Panc1 (cell line): ENCODE results near the gene C3orf22. TPM values are rescaled to one million over a fixed set of nuclear protein-coding genes. Genes with fewer than 3 reads are reported as not detected.

Experiments
- ATAC-seq: fragments of 200-7000 bp; cut with Tn5 transposase; 2 replicates; pipeline ENCODE4 v1.9.1; 2020; ENCODE audit warnings: mild to moderate bottlenecking, moderate library complexity
- BruUV-seq: library from RNA; stranded (reverse); fragments of 400-500 nt; replicated peaks from 2 replicates; lab custom pipeline; 2021; lab: Mats Ljungman, UMichigan
- CTCF ChIA-PET: fragments of 300-600 bp; sonication (Branson Sonifier 250); formaldehyde crosslinking; loops from one replicate; lab custom pipeline; 2022; ENCODE audit warnings: antibody characterized with exemption; lab: Charles Lee
- POLR2A ChIA-PET: fragments of 300-600 bp; sonication (Branson Sonifier 250); formaldehyde crosslinking; loops from one replicate; lab custom pipeline; 2022; ENCODE audit warnings: antibody characterized with exemption; lab: Charles Lee
- DNase-seq: peaks from one replicate; pipeline ENCODE4 v3.0.0-alpha.2; 2010; ENCODE audit warnings: low read depth, low spot score
- H3K27ac ChIP-seq: 2 replicates; pipeline ENCODE4 v1.5.1; 2011; ENCODE audit warnings: mild to moderate bottlenecking, low read length, inconsistent platforms
- H3K27me3 ChIP-seq: fragments of 200-500 bp; sonication (Bioruptor generic); 2 replicates; pipeline ENCODE4 v1.6.0; 2014; ENCODE audit warnings: low read length, inconsistent platforms; ENCODE audit not compliant: control insufficient read depth, insufficient read depth
- H3K36me3 ChIP-seq: fragments of 200-500 bp; sonication (Bioruptor generic); 2 replicates; pipeline ENCODE4 v1.5.1; 2014; ENCODE audit warnings: inconsistent platforms, mild to moderate bottlenecking, low read length, moderate library complexity; ENCODE audit not compliant: control insufficient read depth, insufficient read depth
- H3K4me1 ChIP-seq: 2 replicates; pipeline ENCODE4 v1.5.1; 2011; ENCODE audit warnings: inconsistent platforms, mild to moderate bottlenecking, low read length, moderate library complexity; ENCODE audit not compliant: control insufficient read depth, insufficient read depth
- H3K4me3 ChIP-seq, 2 experiments: 2 replicates each; pipeline ENCODE4 v1.5.1; 2011 to 2012; ENCODE audit warnings: low read depth in 2 of 2, low read length in 2 of 2, mild to moderate bottlenecking in 2 of 2, inconsistent platforms in 1 of 2, moderate library complexity in 1 of 2
- H3K9me3 ChIP-seq: fragments of 200-500 bp; sonication (Bioruptor generic); 2 replicates; pipeline ENCODE4 v1.5.1; 2014; ENCODE audit warnings: low read depth, mild to moderate bottlenecking, inconsistent platforms, low read length, moderate library complexity; ENCODE audit not compliant: control insufficient read depth, insufficient read depth
- POLR2AphosphoS5 ChIP-seq: IDR thresholded peaks from 2 replicates; pipeline ENCODE4 v1.6.1; 2012; ENCODE audit warnings: mild to moderate bottlenecking, low read depth, low read length, moderate library complexity
- REST ChIP-seq, 2 experiments: IDR thresholded peaks; 2 replicates each; pipeline ENCODE4 v1.6.1; 2011 to 2012; ENCODE audit warnings: low read depth in 2 of 2, control low read depth in 1 of 2, low read length in 1 of 2, mild to moderate bottlenecking in 1 of 2, moderate library complexity in 1 of 2; ENCODE audit not compliant: insufficient read depth in 1 of 2
- SIN3A ChIP-seq: IDR thresholded peaks from 2 replicates; pipeline ENCODE4 v1.6.1; 2012; ENCODE audit warnings: low read depth, mild to moderate bottlenecking, low read length, moderate library complexity, borderline replicate concordance; ENCODE audit not compliant: insufficient read depth
- TCF7L2 ChIP-seq: IDR thresholded peaks from 2 replicates; pipeline ENCODE4 v1.6.1; 2011; ENCODE audit warnings: mild to moderate bottlenecking, low read depth, low read length, inconsistent platforms
- in situ Hi-C: cut with HindIII; loops from 2 replicates; pipeline ENCODE4 v1.10.0; 2016; ENCODE audit warnings: low sequenced_read_pairs, low pct_unique_long_range_greater_than_20kb
- intact Hi-C: fragments of 100-400 bp; cut with micrococcal nuclease; formaldehyde crosslinking; loops from one replicate; pipeline ENCODE4 v1.10.0; 2022; ENCODE audit not compliant: unreplicated experiment
- total RNA-seq: library from RNA; stranded (reverse); gene quantifications from one replicate; pipeline ENCODE4 v1.2.1, GENCODE V29; 2021; ENCODE audit not compliant: unreplicated experiment
- TF ChIP-seq, protein P1 (sequence below): fragments of 450-650 bp; IDR thresholded peaks from 2 replicates; pipeline ENCODE4 v1.5.1; 2017; ENCODE audit warnings: mild to moderate bottlenecking

Gene C3orf22
- total RNA-seq, 1 experiment from 2014 or later, result not detected

GRCh38 chr3:126548556-126549466 is 9.9 kb downstream of the C3orf22 start:
- no peaks in the 10 kb centered on the region; the same call in 1 of the 2 replicates for H3K27me3 ChIP-seq
- ATAC-seq, result peak; percentile 17; the same call in 1 of the 2 replicates
- DNase-seq, result no peak
- POLR2A ChIA-PET, result interaction anchor here (0.6 kb wide), 1 partner anchor 818 kb away, joined by 4 read pairs; no protein-coding TSS in a partner anchor
- no peaks in the 10 kb centered on the region for H3K9me3 ChIP-seq
- no peak overlapping the region for H3K27ac ChIP-seq
- in situ Hi-C loops, result no loop called here
- no TSS peak for BruUV-seq
- H3K36me3 ChIP-seq, result no peaks in the 10 kb centered on the region
- H3K4me3 ChIP-seq, result no peak overlapping the region
- no peaks in the 10 kb centered on the region for H3K4me1 ChIP-seq
- CTCF ChIA-PET, result no interaction called here
- TF ChIP-seq, protein P1, sequence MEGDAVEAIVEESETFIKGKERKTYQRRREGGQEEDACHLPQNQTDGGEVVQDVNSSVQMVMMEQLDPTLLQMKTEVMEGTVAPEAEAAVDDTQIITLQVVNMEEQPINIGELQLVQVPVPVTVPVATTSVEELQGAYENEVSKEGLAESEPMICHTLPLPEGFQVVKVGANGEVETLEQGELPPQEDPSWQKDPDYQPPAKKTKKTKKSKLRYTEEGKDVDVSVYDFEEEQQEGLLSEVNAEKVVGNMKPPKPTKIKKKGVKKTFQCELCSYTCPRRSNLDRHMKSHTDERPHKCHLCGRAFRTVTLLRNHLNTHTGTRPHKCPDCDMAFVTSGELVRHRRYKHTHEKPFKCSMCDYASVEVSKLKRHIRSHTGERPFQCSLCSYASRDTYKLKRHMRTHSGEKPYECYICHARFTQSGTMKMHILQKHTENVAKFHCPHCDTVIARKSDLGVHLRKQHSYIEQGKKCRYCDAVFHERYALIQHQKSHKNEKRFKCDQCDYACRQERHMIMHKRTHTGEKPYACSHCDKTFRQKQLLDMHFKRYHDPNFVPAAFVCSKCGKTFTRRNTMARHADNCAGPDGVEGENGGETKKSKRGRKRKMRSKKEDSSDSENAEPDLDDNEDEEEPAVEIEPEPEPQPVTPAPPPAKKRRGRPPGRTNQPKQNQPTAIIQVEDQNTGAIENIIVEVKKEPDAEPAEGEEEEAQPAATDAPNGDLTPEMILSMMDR, result no peak
- TF ChIP-seq POLR2AphosphoS5 (no peak), TCF7L2 (no peak)
- intact Hi-C loops, result loop anchor here (1.0 kb wide), 1 partner anchor 20 kb away; no protein-coding TSS in a partner anchor

DNA sequence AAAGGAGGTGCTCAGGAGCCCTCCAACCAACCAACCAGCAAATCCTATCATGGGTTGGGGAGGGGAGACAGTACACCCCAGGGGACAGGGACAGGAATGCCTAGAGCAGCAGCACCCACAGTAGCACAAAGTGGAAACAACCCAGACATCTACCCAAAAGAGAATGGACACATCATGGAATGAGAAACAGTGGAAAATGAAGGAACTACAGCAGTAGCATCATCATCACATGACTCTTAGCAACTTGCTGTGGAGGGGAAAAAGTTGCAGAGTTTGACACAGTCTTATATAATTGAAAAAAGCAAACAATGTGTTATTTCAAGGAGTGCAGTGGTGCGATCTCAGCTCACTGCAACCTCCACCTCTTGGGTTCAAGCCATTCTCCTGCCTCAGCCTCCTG is 11.0 kb downstream of the C3orf22 start:
- DNase-seq, result no peak
- ATAC-seq, result no peak
- Histone ChIP-seq H3K4me3 (no peak overlapping the region), H3K27me3 (no peaks in the 10 kb centered on the region; the same call in 1 of the 2 replicates), H3K36me3 (no peaks in the 10 kb centered on the region), H3K4me1 (no peaks in the 10 kb centered on the region), H3K9me3 (no peaks in the 10 kb centered on the region), H3K27ac (no peak overlapping the region)
- no TSS peak for BruUV-seq
- in situ Hi-C loops (no loop called here), intact Hi-C loops (no loop called here)
- ChIA-PET CTCF (interaction anchor here (0.6 kb wide), 2 partner anchors 11 to 113 kb away, joined by 3 to 4 read pairs; no protein-coding TSS in a partner anchor), POLR2A (no interaction called here)
- TF ChIP-seq REST (IDR thresholded peaks at IDR 0.05; ENCODE audit: insufficient read depth in 1 of 2, low read depth in 2 of 2, low read length in 1 of 2) (no peak), POLR2AphosphoS5 (no peak), TCF7L2 (no peak), SIN3A (no peak)
- TF ChIP-seq, protein P1, result no peak
